ENCODE data around the gene CPAMD8.

CPAMD8 gene

GRCh38 chr19:16872728-16873127 lies 153.9 kb downstream of the CPAMD8 start:
- TF ChIP-seq CTCF (IDR thresholded peaks at IDR 0.05; ENCODE audit: insufficient read depth, low read depth, low read length, missing control alignments): no peak
- no peak for DNase-seq (ENCODE audit: low read depth)
- no peak overlapping the region for H3K4me3 ChIP-seq (ENCODE audit: low read depth, low read length)

- TF ChIP-seq CTCF (IDR thresholded peaks at IDR 0.05; ENCODE audit: insufficient read depth, low read depth, low read length, missing control alignments): no peak
- no peak for DNase-seq (ENCODE audit: low read depth)
- H3K4me3 ChIP-seq (ENCODE audit: low read depth, low read length): no peak overlapping the region
Measured at GRCh38 chr19:16871871-16872270, 154.7 kb downstream of the CPAMD8 start.

- no peak for DNase-seq (ENCODE audit: low read depth)
- no peak overlapping the region for H3K4me3 ChIP-seq (ENCODE audit: low read depth, low read length)
- no peak for TF ChIP-seq CTCF (IDR thresholded peaks at IDR 0.05; ENCODE audit: insufficient read depth, low read depth, low read length, missing control alignments)
Measured at GRCh38 chr19:16869331-16869972, 157.2 kb downstream of the CPAMD8 start.

GRCh38 chr19:16868423-16869130 lies 158.0 kb downstream of the CPAMD8 start:
- H3K4me3 ChIP-seq (ENCODE audit: low read depth, low read length): no peak overlapping the region
- DNase-seq (ENCODE audit: low read depth): no peak
- TF ChIP-seq CTCF (IDR thresholded peaks at IDR 0.05; ENCODE audit: insufficient read depth, low read depth, low read length, missing control alignments): no peak

GRCh38 chr19:16867211-16867610 lies 159.4 kb downstream of the CPAMD8 start:
- no peak for TF ChIP-seq CTCF (IDR thresholded peaks at IDR 0.05; ENCODE audit: insufficient read depth, low read depth, low read length, missing control alignments)
- no peak for DNase-seq (ENCODE audit: low read depth)
- no peak overlapping the region for H3K4me3 ChIP-seq (ENCODE audit: low read depth, low read length)

GRCh38 chr19:16862826-16863415 lies 163.7 kb downstream of the CPAMD8 start:
- H3K4me3 ChIP-seq (ENCODE audit: low read depth, low read length): no peak overlapping the region
- no peak for DNase-seq (ENCODE audit: low read depth)
- TF ChIP-seq CTCF (IDR thresholded peaks at IDR 0.05; ENCODE audit: insufficient read depth, low read depth, low read length, missing control alignments): no peak

Data from GM12865 (cell line).